GM10266 (cell line): ENCODE results near the gene DCTN2.

Source experiments
- DNase-seq: peaks from one replicate; pipeline ENCODE4 v3.0.0; 2012; ENCODE audit errors: extremely low spot score
- TF ChIP-seq, protein P1 (sequence below): IDR thresholded peaks from 2 replicates; pipeline ENCODE4 v1.5.1; 2012; ENCODE audit warnings: mild to moderate bottlenecking, low read depth; ENCODE audit not compliant: control insufficient read depth, insufficient read depth; ENCODE audit errors: missing control alignments

Gene DCTN2

DNA sequence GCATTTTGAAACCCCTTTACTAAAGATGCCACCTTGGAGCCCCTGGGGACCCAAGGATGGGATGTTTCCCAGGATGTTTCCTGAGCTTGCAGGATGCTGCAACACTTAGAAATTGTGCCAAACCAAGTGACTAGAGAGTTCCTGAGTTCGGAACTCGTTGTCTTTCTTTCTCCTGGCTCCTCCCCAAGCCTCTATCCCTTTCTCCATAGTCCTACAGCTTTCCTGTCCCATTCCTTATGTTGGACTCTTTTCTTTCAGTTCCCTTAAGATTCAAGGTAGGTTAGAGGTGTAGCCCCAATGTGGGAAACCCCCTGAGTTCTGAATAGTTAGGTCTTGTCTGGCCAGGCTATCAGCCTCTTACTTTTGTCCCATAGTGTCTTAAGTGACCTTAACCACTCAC is 1.5 kb upstream of the DCTN2 start:
- TF ChIP-seq, protein P1, sequence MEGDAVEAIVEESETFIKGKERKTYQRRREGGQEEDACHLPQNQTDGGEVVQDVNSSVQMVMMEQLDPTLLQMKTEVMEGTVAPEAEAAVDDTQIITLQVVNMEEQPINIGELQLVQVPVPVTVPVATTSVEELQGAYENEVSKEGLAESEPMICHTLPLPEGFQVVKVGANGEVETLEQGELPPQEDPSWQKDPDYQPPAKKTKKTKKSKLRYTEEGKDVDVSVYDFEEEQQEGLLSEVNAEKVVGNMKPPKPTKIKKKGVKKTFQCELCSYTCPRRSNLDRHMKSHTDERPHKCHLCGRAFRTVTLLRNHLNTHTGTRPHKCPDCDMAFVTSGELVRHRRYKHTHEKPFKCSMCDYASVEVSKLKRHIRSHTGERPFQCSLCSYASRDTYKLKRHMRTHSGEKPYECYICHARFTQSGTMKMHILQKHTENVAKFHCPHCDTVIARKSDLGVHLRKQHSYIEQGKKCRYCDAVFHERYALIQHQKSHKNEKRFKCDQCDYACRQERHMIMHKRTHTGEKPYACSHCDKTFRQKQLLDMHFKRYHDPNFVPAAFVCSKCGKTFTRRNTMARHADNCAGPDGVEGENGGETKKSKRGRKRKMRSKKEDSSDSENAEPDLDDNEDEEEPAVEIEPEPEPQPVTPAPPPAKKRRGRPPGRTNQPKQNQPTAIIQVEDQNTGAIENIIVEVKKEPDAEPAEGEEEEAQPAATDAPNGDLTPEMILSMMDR = no peak
- no peak for DNase-seq

DNA sequence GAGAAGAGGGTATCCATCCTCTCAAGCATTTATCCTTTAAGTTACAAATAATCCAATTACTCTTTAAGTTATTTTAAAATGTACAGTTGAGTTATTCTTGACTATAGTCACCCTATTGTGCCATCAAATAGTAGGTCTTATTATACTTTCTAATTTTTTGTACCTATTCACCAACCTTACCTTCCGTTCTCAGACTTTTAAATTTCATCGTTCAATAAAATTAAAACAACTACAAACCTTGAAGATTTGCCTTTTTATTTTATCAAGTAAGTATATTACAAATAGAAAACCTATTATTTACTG is 972 bp upstream of the DCTN2 start:
- no peak for DNase-seq
- TF ChIP-seq, protein P1 = no peak

DNA sequence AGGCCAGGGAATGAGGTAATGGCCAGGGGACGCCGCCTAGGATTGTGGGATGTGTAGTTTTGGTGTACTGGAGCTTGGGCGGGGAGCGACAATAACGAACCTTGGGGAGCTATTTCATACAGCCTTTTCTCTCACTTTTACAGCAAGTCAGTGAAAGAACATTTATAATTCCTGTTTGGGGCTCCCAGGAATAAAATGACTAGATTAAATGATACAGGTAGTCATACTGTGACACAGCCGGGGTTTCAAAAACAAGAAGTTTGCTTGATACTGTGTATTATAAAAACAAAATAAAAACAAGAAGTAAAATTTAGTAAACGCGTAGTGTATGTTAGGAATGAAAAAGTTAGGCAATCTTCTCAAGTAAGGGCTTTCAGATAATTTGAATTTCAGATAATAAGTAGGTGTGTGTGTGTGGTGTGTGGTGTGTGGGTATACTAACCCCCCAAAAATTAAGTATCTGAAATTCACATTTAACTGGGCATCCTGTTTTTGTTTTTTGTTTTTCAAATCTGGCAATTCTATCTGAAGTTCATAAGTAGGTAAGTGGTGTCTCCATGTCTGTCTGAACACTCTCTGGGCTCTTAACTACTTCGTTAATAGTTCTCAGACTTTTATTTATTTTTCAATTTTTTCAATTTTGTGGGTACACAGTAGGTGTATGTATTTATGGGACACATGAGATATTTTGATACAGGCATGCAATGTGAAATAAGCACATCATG is 458 bp upstream of the DCTN2 start:
- TF ChIP-seq, protein P1 = no peak
- no peak for DNase-seq

DNA sequence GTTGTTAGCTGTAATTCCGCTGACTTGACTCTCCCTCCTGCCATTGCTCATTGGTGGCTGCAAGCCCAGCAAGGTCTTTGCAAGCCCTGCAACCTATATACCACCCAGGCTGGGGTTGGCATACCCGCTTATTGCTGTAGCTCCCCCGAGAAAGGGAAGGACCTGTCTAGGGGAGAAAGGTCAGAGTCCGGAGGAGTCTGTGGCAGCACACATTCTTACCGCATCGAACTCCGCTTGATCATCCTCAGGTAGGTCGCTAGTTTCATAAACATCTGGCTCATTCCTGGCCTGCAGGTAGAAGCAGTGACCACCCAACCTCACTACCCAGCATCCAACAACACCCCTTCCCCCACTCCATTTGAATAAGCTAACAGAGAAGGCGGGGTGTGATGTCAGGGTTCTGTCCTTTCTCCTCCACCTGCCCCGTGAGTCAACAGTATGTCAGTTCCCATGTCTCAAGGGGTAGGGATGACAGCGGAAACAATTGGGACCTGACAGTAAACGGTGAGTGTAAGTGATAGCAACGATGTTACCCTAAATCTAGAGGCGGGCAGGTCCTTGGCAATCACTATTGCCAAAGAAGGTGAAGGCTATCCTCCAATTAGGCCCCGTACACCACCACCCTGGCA is 1.1 kb downstream of the DCTN2 start:
- DNase-seq = no peak
- TF ChIP-seq, protein P1 = no peak

DNA sequence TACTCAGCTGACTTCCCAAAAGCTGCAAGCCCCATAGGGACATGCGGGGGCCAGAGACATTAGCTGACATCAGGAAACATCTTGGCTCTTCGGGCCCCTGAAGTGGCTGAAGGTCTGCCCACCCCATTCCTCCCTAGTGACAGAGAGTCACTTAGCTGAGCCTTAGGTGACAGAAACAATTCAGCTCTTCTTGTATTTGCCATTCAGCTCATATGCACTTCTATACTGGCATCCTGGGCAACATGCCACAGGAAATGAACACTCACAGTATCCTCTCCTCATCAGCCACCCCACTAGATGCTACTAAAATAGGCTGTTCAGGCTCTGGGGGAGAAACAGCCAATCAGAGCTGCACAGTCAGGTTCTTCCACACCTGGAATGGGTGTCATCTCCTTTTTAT is 3.4 kb downstream of the DCTN2 start:
- no peak for DNase-seq
- TF ChIP-seq, protein P1 = no peak

DNA sequence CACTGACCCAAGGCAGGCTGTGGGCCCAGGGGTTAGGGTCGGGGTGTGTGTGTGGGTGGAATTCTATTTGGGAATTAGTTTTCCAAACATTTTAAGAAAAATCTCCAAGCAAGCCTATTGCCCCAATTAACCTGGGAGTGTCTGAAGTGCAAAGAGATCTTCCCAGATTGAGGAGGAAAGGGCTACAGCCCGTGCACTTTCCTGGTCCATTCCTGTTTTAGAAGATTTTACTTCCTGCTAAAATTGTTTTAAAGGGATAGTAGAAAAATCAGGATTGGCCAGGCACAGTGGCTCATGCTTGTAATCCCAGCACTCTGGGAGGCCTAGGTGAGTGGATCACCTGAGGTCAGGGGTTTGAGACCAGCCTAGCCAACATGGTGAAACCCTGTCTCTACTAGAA is 5.3 kb downstream of the DCTN2 start:
- TF ChIP-seq, protein P1 = no peak
- DNase-seq = no peak

DNA sequence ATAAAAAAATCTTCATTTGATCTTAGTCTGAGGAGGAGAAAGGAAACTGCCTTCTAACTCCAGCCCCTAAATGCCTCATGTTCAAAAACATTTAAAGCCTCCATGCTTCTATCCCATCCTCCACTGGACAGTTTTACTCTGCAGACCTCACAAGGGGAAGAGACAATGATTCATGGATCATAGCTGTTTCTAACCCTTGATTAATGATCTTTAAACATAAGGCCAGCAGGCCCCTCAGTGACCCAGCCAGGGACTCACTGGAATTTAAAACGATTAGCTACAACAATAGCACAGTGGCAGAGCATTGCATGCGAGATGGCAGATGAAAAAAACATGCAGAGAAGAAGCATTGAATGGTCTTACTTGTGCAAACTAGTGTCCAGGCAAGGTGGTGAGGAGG is 6.0 kb downstream of the DCTN2 start:
- TF ChIP-seq, protein P1 = no peak

More for the DNA sequence above, 6.0 kb downstream of the DCTN2 start:
- DNase-seq = no peak
